ENCODE data around the gene FAM181A. TPM values are rescaled to one million over a fixed set of nuclear protein-coding genes. Genes with fewer than 3 reads are reported as not detected.

Gene FAM181A
- total RNA-seq, 1 donor from 2014 or later: not detected

DNA sequence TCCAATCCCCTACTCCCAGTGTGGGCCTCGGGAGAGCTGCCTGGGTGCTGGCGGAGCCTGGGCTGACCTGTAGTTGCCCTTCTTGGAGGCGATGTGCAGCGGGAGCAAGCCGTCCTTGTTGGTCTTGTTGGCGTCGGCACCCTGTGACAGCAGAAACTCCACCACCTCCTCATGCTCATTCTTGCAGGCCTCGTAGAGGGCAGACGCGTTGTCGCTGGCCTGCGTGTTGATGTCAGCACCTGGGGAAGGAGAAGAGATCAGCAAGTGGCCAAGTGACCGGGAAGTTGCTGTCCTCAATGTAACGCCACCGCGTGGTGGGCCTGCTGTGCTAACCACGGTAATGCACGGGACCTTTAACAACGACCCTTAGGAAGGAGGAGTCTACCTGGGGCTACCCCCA, 20.1 kb downstream of the FAM181A start:
- DNase-seq (ENCODE audit: low read depth in 2 of 2): no peak

DNA sequence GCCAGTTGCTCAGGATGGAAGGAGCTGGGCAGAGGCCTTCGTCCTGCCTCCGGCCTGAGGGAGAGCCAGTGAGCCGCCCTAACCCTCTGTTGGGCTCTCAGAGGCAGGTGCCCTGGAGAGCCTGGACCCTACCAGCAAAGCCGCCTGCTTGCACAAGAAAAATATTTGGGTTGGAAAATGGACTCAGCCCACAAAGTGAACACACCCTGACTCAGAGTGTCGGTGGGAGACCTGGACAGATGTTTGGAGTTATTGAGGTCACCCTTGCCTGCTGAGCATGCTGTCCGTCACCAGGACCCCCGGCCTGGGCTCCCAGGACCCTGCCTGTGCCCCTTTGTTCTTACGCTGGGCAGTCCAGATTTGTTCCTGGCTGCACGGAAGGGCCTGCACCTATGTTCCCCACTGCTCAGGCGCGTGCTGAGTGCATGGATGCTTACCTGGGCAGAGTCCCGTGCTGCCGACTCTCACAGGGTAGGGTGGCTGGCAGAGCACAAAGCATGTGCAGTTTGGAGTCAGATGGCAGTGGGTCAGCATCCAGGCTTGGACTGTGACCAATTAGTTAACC, 22.4 kb downstream of the FAM181A start:
- no peak for DNase-seq (ENCODE audit: low read depth in 2 of 2)

DNA sequence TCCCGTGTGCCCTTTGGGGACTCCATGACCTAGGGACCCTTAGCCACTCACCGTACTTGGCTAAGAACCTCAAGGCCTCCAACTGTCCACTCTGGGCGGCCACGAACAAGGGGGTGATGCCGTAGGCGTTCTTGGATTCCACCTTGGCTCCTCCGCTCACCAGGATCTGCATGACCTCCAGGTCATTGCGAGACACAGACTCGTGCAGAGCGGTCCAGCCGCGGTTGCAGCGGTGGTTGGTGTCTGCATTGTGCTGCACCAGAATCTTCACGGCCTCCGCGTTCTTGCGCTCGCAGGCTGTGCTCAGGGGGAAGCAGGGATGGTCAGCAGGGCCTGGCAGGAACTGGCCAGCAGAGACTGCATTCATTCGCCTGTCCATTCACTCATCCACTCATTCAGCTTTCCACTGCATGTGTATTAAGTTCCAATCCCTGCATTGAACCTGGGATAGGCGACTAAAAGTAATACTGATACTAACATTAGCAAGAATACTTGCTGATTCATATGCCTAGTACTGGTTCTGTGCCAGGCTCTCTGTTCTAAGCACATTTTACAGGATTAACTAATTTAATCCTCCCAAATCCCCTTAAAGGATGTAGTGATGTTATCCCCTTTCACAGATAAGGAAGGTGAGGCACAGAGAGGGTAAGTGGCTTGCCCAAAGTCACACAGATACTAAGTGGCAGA, 23.9 kb downstream of the FAM181A start:
- no peak for DNase-seq (ENCODE audit: low read depth in 2 of 2)

DNA sequence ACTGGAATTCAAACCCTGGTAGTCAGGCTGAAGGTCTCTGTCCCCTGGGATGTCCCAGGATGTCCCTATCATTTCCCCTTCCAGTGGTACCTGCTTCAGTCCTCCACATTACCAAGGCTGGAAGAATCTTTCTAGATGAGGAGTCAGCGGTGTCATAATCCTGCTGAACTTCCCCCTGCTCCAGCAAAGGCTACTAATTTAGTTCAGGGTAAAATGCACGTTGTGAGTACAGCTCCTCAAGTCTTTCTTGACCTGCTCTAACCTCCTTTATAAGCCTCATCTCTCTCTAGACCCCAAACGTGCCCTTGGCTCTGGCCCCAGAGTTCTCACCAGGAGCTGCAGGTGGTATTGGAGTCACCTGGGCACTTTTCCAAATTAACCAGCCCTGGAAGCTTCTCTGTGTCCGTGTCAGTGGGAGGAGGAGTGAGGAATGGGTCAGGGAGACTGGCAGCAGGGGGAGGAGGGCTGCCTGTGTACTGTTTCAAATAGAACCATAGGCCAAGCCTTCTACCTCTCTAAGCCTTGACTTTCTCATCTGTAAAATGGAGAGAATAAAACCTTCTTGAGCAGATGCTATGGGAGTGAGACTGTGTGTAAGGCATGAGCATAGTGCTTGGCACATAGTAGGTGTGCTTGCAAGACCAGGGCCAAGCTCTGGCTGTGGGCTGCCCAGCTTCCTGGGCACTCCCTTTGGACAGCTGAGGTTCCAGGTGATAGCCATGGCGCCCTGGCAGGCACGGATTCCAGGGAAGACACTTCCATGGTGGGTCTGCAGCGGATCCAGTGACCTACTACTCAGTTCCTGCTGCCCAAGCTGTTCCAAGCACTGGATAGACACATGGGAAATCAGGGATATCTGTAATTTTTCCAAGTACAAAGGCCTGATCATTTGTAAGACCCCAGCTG, 24.7 kb downstream of the FAM181A start:
- no peak for DNase-seq (ENCODE audit: low read depth in 2 of 2)

DNA sequence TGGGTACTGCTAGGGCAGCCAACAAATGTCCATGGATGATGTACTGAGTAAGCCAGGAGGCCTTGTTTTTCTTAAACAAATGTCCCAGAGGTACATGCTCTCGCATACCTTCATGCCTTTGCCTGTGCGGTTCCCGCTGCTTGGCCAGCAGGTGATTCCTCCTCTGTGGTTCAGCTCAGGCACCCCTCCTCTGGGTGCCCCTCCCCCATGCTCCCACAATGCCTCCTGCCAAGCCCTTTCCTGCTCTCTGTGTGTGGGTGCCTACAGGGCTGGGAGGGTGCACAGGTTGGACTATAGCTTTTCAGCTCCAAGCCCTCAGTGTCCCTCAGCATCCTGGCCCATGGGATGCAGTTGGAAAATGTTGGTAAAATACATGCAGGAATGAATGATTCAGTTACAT, 25.7 kb downstream of the FAM181A start:
- DNase-seq (ENCODE audit: low read depth in 2 of 2): no peak

DNA sequence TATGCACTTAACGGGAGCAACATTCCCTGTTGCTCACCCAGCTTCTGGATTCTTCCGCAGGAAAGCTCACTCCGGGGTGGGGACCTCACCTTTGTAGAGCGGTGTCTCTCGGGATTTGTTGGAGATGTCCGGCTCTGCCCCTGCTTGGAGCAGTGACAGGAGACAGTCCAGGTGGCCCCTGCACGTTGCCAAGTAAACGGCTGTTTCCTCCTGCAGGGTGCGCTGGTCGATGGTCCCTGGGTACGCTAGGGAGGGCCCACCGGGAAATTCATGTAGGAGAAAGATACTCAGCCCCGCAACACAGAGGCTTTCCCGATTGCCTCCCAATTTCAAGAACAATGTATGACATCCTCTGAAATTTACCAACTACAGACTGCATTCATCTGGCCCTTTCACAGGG, 26.1 kb downstream of the FAM181A start:
- DNase-seq (ENCODE audit: low read depth in 2 of 2): no peak

DNA sequence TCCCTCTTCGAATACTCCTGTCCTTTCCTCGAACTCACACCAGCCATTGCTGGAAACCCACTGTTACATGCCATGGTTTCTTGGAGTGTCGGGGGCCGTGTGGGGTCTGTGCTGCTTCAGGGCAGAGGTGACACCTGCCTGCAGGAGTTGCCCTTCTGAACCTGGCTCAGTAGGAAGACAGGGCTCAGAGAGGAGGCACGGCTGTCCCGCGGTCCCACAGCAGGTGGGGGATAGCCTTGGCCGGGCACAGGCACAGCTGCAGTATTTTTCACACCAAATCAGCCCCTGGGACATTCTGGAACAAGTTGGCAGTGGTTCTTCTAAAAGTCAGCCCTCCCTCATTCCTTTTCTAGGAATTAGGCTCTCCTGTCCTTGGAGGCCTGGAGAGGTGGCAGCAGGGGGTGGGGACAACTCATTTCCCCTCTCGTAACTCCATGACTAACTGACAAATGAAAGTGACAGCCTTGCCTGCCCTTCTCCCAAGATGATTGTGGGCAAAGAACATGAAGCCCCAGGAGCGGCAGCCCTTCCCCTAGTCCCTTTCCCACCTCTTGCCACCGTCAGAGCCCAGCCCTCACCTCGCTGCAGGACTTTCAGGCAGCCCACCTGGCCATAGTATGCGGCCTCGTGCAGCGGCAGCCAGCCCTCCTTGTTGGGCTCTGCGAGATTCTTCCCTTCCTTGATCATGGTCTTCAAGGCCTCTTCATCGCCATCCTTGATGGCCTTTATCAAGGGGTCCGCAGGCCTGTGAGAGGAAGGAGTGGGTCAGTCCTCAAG, 26.8 kb downstream of the FAM181A start:
- DNase-seq (ENCODE audit: low read depth in 2 of 2): no peak

DNA sequence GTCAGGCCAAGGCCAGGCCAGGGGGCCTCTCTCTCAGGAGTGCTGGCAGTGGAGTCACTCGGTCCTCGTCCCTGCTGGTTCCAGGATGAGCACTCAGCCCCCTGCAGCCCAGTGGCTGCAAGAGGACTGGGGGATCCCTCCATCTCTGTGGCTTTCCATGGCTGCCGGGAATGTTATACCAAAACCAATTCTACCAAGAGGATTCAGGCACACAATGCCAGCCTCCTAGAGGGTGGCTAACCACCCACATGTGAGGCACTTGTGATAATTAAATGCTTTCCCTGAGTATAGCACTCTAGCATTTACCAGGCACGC, 27.3 kb downstream of the FAM181A start:
- no peak for DNase-seq (ENCODE audit: low read depth in 2 of 2)

DNA sequence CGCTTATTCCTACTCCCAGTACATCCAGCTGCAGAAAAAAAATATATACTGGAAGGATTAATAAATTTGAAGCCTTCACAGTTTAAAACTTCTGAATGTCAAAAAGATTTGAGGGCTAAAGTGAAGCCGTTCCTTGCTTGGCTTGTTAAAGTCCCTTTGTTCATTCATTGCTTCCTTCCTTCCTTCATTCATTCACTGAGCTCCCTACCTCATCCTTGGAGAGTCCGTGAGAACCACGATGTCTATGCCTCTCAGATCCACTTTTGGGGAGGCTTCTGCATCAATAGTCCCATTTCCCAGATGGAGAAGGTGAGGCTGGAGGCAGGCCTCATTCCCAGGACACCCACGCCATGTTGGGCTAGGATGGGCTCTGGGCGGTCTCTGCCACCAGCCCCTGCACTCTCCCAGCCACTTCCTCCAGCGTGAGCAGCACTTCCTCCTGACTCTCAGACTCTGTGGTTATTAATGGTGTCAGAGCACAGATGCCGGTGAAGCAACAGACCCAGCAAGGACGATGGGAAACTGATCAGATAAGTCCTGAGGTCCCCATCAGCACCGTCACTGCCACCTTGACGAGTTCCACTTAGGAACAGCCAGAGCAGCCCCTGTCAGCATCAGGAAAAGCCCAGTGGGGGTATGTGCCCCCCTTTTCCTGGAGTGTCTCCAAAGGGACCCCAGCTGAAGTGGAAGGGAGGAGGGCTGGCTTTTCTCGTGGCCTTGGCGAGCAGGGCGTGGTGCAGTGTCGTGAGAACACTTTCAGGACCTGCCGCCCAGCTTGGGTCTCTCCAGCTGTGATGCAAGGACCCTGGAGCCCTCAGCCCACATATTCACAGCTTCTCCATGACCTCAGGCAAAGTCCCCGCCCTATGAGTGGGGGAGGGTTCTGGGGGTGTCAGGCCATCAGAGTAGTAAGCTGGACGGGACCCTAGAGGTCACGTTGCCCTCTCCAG, 28.0 kb downstream of the FAM181A start:
- DNase-seq (ENCODE audit: low read depth in 2 of 2): peak in 1 of 2 donors; percentile 28

DNA sequence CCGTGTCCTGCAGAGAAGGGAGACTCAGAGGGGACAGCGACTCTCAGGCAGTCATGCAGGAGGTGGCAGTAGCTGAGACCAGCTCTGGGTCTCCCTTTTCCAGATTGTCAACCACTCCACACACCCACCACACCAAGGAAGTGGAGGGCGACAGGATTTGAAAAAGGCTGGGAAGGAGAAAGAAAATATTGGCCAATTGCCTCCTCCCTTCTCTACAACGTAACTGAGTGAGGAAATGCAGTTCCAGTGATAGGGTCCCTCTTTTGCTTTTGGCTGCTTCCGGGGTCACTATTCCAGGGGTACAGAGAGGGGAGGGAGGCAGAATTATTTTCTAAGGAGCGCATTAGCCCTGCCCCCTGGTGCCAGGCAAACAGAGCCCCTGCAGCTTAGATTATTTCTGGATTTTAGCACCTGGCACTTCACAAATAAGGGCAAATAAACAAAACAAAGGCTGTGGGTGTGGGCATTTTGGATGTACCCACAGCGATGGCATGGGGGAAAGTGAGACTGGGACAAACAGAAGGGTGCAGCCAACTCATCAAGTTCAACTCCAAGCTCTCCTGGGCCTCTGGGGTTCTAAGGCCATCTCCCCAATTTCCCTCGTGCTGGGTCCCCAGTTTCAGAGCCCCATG, 28.8 kb downstream of the FAM181A start:
- DNase-seq (ENCODE audit: low read depth in 2 of 2): no peak

DNA sequence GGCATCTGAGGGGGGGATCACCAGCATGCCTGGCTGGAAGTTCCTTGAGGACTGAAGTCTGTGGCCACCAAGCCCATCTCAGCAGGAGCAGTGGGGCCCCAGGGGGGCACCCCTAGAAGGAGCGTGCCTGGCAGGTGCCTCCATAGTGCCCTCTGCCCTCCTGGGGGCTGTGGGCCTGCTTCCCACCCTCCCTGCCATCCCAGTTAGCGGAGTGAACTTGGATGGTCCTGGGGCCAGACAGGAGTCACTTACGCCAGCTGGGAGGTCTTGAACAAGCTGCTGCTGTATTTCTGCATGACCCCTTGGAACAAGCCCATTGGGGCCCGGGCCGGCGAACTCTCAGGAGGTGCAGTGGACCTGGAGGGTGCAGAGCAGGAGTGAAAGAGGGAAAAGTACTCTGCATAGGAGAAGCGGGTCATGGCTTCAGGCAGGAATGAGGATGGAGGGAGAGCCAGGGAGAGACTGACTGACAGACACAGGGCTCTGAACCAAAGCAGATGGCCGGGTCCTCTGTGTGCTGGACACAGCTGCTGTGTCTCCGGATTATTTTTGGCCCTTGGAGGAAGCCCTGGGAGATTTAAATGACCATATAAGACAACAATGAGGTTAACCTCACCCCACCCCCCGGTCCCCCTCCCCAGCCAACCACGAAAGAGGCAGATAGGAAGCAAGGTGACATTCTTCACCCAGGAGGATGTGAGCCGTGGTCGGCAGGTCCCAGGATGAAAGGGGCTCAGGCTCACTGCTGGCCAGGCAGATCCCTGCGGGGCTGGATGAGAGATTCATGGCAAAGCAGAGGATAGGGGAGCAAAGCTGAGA, 29.6 kb downstream of the FAM181A start:
- DNase-seq (ENCODE audit: low read depth in 2 of 2): no peak

DNA sequence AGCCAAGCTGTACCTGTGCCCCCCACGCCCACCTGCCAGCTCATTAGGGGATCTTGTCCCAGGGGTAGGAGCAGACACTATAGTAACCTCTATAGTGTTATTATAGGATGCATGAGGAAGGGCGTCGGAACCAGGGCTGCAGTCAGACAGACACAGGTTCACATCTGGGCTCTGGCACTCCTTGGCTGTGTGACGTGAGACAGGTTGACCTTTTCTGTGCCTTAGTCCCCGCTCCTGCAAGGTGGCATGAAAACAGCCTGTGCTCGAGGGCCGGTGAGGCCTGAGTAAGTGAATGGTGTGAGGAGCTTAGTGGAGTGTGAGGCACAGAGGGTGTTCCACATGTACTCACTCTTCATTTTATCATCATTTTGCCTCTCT, 30.2 kb downstream of the FAM181A start:
- no peak for DNase-seq (ENCODE audit: low read depth in 2 of 2)

DNA sequence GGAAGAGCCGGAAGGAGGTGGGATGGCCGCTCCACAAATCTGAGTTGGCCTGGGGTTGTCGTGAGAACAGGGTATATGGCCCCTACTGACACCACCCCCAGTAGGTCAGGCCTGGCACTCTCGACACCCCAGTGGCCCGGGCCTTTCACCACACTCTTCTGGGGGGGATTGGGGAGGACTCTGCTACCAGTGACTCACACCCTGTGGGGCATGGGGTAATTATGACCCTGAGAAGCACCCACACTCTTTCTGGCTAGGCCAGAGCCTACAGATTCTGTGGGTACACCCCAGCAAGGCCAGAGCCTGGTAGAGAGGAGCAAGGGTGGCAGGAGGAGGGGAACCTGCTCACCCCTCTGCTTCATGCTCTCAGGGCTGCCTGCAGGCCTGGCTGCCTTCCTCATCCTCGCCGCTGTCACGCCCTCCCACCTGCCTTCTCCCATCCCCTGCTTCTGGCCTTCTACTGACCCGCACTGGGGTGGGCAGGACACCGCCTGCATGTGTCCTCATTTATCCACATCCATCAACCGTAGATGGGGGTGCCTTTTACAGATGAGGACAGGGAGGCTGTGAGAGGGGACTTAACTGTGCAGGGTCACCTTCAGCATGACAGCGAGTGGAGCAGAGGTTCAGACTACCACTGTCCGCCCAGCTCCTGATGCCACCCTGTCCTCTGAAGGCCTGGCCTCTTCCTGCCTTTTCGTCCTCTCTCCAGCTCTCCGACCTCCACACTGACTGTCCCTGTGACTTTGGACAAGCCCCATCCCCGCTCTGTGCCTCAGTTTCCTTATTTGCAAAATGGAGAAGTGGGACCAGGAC, 30.8 kb downstream of the FAM181A start:
- DNase-seq (ENCODE audit: low read depth in 2 of 2): no peak

DNA sequence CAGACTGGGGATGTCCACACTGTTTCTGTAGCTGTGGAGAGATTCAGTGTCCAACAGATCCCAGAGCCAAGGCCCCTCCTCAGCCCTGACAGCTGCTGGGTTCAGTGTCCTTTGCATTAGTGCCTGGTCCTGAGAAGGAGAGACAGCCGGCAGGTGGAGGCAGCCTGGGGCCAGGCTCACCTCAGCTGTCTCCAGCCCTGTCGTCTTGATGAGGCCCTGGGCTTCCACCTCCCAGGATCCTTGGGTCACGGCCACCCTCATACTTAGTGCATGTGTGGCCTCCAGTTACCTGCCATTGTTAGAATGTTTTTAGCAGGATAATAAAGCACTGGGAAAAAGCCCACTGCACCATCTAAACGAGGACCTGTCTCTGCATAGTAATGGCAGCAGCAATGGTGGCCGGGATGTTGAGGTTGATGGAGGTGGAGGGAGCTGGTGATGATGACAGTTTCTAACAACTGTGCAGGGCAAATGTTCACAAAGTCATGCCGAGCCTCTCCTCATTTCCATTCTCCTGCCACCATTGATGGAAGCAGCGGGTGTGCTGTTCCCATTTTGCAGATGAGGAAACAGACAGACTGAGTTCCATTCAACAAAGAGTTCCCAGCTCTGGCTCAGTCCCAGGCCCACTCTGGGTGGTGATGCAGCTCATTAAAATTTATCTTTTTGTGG, 31.6 kb downstream of the FAM181A start:
- no peak for DNase-seq (ENCODE audit: low read depth in 2 of 2)

DNA sequence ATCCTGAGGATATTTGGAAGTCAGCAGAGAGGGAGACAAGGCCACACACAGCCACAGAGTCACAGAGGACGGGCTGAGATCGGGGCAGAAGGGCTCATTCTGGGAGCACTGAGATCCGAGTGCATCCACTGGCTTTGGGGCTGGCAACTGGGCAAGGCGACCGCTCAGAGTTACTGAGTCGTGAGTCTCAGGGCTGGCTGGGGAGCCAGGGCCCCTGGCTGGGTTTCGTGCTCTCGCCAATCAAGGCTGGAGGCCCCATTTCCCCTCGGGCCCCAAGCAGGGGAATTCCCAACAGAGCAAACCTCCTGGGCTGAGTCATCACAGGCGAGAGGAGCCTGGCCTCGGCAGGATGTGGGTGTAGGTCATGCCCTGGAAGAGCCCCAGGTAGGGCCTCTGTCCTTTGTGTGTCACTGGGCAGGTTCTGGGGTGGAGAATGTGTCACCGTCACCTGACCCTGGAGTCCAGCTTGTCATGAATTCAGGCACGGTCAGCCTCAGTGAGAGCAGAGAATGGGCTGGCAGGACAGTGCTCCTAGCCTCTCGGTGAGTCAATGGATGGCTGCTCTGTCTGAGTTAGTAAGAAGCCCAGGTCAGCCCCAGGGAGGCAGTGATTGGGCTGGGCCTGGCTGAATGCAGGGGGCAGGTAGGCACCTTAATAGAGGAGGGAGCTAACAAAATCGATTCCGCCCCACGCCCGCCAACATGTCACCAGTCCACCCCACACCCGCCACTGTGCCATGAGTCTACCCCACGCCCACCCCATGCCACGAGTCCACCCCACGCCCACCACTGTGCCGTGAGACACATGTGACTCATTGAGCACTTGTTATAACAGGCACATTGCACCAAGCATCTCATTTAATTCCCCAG, 32.3 kb downstream of the FAM181A start:
- DNase-seq (ENCODE audit: low read depth in 2 of 2): peak; percentile 56 to 90

DNA sequence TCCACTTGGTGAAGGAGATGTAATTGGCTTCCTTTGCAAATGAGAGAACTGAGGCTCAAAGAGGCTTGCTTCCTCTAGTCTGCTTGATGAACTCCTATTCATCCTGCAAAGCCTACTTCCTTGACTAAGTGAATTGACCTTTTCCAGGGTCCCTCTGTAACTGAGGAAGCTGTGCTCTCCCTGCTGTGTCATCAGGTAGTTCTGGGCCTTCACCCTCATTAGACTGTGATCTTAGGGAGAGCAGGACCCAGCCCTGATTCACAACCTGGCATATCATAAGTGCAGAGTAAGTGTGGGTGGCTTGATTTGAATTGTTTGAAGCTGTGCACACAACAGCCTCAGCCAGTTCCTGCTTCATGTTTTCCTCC, 32.9 kb downstream of the FAM181A start:
- no peak for DNase-seq (ENCODE audit: low read depth in 2 of 2)

DNA sequence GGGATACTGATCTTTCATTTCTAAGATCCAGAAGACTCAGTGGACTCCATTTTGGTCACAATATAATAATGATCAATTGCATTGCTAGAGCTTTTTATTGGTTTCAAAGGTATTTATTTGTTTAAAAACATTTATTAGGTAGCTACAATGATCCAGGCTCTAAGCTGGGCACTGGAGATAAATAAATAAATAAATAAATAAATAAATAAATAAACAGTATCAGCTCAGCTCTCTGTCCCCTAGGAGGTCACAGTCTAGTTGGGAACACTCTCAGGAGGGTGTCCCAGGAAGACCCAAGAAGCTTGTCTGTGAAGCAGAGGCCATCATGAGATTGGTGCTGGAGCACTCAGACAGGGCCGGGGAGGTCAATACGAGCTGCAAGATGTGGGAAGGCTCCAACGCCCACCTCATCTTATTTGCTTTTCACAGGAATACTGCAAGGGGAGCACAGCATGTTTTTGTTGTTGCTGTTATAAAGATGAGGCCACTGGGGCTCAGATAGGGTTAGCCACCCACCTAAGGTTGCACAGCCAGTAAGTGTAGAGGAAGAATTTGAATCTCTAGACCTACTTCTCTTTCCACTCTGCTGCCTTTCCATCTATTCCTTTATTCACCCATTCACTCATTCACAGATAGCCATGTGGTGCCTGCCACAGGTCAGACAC, 33.8 kb downstream of the FAM181A start:
- no peak for DNase-seq (ENCODE audit: low read depth in 2 of 2)
